Activated CD4-positive, alpha-beta T cell treated with anti-CD3 and anti-CD28 coated beads for 4 hours (primary cell): ENCODE measurements around the gene SAMMSON.

Experiments
- DNase-seq, 2 donors: peaks; one replicate each; pipeline ENCODE4 v3.0.0-alpha.2; 2020

The SAMMSON gene

GRCh38 chr3:70020906-70021660 lies 21.6 kb downstream of the SAMMSON start:
- no peak for DNase-seq

GRCh38 chr3:70028361-70028760 lies 28.8 kb downstream of the SAMMSON start:
- no peak for DNase-seq

GRCh38 chr3:70038693-70039092 lies 39.2 kb downstream of the SAMMSON start:
- DNase-seq, result no peak

- DNase-seq, result no peak
Observed at GRCh38 chr3:70040386-70040785, 40.9 kb downstream of the SAMMSON start.

- no peak for DNase-seq
Observed at GRCh38 chr3:70042641-70043040, 43.1 kb downstream of the SAMMSON start.

- no peak for DNase-seq
Observed at GRCh38 chr3:70049761-70050160, 50.2 kb downstream of the SAMMSON start.

GRCh38 chr3:70053293-70053692 lies 53.8 kb downstream of the SAMMSON start:
- no peak for DNase-seq

- DNase-seq, result no peak
Observed at GRCh38 chr3:70056081-70056480, 56.5 kb downstream of the SAMMSON start.

GRCh38 chr3:70057426-70057825 lies 57.9 kb downstream of the SAMMSON start:
- no peak for DNase-seq

GRCh38 chr3:70061096-70061495 lies 61.6 kb downstream of the SAMMSON start:
- DNase-seq, result no peak

GRCh38 chr3:70064194-70064779 lies 64.8 kb downstream of the SAMMSON start:
- DNase-seq, result no peak

- DNase-seq, result no peak
Observed at GRCh38 chr3:70065696-70066253, 66.2 kb downstream of the SAMMSON start.

GRCh38 chr3:70067860-70068521 lies 68.5 kb downstream of the SAMMSON start:
- no peak for DNase-seq

GRCh38 chr3:70069557-70069956 lies 70.0 kb downstream of the SAMMSON start:
- DNase-seq, result no peak

- DNase-seq, result no peak
Observed at GRCh38 chr3:70071138-70071537, 71.6 kb downstream of the SAMMSON start.

GRCh38 chr3:70072180-70072579 lies 72.6 kb downstream of the SAMMSON start:
- DNase-seq, result no peak

- DNase-seq, result no peak
Observed at GRCh38 chr3:70072754-70073153, 73.2 kb downstream of the SAMMSON start.

GRCh38 chr3:70075101-70075500 lies 75.6 kb downstream of the SAMMSON start:
- DNase-seq, result no peak

- no peak for DNase-seq
Observed at GRCh38 chr3:70076396-70076795, 76.9 kb downstream of the SAMMSON start.

- DNase-seq, result no peak
Observed at GRCh38 chr3:70078778-70079177, 79.2 kb downstream of the SAMMSON start.

- DNase-seq, result no peak
Observed at GRCh38 chr3:70085613-70086012, 86.1 kb downstream of the SAMMSON start.

GRCh38 chr3:70086336-70086735 lies 86.8 kb downstream of the SAMMSON start:
- no peak for DNase-seq

GRCh38 chr3:70090322-70090913 lies 90.9 kb downstream of the SAMMSON start:
- DNase-seq, result no peak
